ENCODE data around the gene BDH1. TPM values are rescaled to one million over a fixed set of nuclear protein-coding genes. Genes with fewer than 3 reads are reported as not detected.
"Not testable (repeated sequence)": the region's sequence is repeated elsewhere in the genome, so short reads cannot be mapped to it uniquely, and the experiment has no call there.

The BDH1 gene
- total RNA-seq, 2 experiments from 2014 or later: 53.6 to 58.7 TPM

DNA sequence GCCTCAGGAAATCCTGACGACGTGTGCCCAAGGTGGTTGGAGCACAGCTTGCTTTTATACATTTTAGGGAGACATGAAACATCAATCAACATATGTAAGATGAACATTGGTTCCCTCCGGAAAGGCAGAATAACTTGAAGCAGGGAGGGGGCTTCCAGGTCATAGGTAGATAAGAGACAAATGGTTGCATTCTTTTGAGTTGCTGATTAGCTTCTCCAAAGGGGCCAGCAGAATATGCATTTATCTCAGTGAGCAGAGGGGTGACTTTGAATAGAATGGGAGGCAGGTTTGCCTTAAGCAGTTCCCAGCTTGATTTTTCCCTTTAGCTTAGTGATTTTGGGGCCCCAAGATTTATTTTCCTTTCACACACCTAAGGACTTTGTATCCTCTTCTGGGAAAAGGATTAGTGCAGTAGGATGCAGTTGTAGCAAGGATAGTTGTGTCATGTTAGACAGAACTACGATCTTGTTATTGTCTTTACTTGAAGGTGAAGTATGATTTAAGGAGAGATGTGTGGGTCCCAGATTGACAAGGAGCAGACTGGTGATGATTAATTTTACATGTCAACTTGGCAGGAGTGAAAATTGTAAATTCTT, 18.7 kb upstream of the BDH1 start:
- H3K9me3 Mint-ChIP-seq: peaks cover 11% of the 10 kb centered on the region
- peaks cover 14% of the 10 kb centered on the region for H3K27me3 Mint-ChIP-seq
- CTCF ChIA-PET: interaction anchor here (0.7 to 0.8 kb wide), 2 partner anchors 12 to 262 kb away, joined by 3 read pairs; no protein-coding TSS in a partner anchor
- H3K4me1 Mint-ChIP-seq; DNase-seq; H3K4me3 Mint-ChIP-seq; H3K36me3 Mint-ChIP-seq (ENCODE audit: low read depth); H3K27ac Mint-ChIP-seq: not testable (repeated sequence)
- POLR2A ChIA-PET: interaction anchor here (0.6 kb wide), 1 partner anchor 17 kb away, joined by 3 read pairs; no protein-coding TSS in a partner anchor

DNA sequence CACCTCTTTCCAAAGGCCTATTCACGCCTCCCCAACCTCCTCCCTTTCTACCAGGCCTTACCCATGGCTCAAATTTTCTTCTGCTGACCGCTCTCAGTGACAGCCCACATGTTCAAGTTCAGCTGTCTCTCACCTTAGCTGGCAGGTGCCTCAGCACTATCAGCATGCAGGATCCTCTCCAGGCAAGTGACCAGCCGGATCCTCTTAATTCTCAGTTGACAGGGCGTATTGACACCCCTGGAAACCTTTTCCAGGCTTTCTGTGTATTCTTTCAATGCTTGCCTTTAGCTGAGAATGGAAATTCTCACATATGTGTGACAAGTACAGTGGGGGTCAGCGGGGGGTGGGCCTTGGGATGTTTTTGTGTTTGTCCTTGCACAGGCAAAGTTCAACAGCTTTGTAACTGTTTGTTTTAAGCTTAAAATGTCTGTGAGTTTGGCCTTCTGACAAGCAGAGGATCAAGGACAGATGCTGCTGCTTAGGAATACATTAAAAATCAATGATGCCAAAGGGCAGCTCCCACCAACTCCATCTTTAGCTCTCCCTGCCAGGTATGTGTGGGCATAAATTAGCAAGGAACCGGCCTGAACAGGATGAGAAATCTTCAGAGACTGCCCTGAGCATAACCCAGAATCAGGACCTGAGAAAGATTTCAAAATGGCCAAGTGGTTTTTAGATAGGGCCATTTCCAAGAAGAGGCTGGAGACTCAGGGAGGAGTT, 17.4 kb upstream of the BDH1 start:
- ChIA-PET CTCF (interaction anchor here (0.6 to 1.6 kb wide), 2 partner anchors 15 to 18 kb away, joined by 3 to 5 read pairs; no protein-coding TSS in a partner anchor), POLR2A (no interaction called here)
- Mint-ChIP-seq H3K4me3 (no peak overlapping the region), H3K36me3 (ENCODE audit: low read depth) (no peaks in the 10 kb centered on the region), H3K4me1 (peaks cover 4% of the 10 kb centered on the region), H3K27ac (no peak overlapping the region), H3K27me3 (peaks cover 24% of the 10 kb centered on the region), H3K9me3 (peaks cover 12% of the 10 kb centered on the region)
- no peak for DNase-seq

DNA sequence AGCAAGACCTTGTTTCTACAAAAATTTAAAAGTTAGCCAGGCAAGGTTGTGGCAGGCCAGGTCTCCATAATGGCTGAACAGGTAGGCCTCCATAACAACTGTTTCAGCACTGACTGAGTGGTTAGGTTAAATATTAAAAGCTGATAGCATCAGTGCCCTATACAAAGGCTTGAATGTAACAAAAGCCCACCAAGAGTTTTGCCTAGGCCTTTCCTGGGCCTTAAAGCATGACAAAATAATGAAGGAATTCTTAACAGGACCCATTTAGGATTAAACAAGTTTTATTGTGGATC, 16.1 kb upstream of the BDH1 start:
- POLR2A ChIA-PET; H3K27ac Mint-ChIP-seq; H3K4me1 Mint-ChIP-seq; H3K4me3 Mint-ChIP-seq; DNase-seq; H3K36me3 Mint-ChIP-seq (ENCODE audit: low read depth): not testable (repeated sequence)
- peaks cover 27% of the 10 kb centered on the region for H3K27me3 Mint-ChIP-seq
- CTCF ChIA-PET: interaction anchor here (1.6 kb wide), 1 partner anchor 17 kb away, joined by 5 read pairs; no protein-coding TSS in a partner anchor
- peaks cover 15% of the 10 kb centered on the region for H3K9me3 Mint-ChIP-seq

DNA sequence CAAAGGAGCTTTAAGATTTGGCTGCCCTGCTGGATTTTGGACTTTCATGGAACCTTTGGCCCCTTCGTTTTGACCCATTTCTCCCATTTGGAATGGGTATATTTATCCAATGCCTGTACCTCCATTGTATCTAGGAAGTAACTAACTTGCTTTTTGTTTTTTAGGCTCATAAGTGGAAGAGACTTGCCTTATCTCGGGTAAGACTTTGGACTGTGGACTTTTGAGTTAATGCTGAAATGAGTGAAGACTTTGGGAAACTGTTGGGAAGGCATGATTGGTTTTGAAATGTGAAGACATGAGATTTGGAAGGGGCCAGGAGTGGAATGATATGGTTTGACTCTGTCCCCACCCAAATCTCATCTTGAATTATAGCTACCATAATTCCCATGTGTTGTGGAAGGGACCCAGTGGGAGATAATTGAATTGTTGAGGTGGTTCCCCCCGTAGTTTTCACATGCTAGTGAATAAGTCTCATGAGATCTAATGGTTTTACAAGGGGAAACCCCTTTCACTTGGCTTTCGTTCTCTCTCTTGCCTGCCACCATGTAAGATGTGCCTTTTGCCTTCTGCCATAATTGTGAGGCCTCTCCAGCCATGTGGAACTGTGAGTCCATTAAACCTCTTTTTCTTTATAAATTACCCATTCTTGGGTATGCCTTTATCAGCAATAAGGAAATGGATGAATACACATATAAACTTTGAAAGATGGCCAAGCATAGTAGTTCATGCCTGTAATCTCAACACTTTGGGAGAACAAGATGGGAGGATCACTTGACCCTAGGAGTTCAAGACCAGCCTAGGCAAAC, 15.5 kb upstream of the BDH1 start:
- H3K4me1 Mint-ChIP-seq; DNase-seq; H3K4me3 Mint-ChIP-seq; H3K36me3 Mint-ChIP-seq (ENCODE audit: low read depth); H3K27ac Mint-ChIP-seq; POLR2A ChIA-PET: not testable (repeated sequence)
- Mint-ChIP-seq H3K9me3 (peaks cover 15% of the 10 kb centered on the region), H3K27me3 (peaks cover 27% of the 10 kb centered on the region)
- CTCF ChIA-PET: interaction anchor here (1.1 kb wide), 1 partner anchor 11 kb away, joined by 4 read pairs; no protein-coding TSS in a partner anchor

DNA sequence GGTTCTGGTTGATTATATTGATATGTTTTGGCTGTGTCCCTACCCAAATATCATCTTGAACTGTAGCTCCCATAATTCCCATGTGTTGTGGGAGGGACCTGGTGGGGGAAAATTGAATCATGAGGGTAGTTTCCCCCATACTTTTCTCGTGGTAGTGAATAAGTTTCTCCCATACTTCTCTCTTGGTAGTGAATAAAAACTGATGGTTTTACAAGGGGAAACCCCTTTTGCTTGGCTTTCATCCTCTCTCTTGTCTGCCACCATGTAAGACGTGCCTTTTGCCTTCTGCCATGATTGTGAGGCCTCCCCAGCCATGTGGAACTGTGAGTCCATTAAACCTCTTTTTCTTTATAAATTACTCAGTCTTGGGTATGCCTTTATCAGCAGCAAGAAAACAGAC, 13.7 kb upstream of the BDH1 start:
- H3K27ac Mint-ChIP-seq; H3K4me1 Mint-ChIP-seq; H3K4me3 Mint-ChIP-seq; H3K36me3 Mint-ChIP-seq (ENCODE audit: low read depth); CTCF ChIA-PET; POLR2A ChIA-PET; DNase-seq: not testable (repeated sequence)
- peaks cover 16% of the 10 kb centered on the region for H3K9me3 Mint-ChIP-seq
- H3K27me3 Mint-ChIP-seq: peaks cover 22% of the 10 kb centered on the region

GRCh38 chr3:197567904-197568681, 12.3 kb upstream of the BDH1 start:
- Mint-ChIP-seq H3K9me3 (peaks cover 23% of the 10 kb centered on the region), H3K27ac (no peak overlapping the region), H3K4me3 (no peak overlapping the region), H3K27me3 (peaks cover 20% of the 10 kb centered on the region), H3K4me1 (peaks cover 4% of the 10 kb centered on the region), H3K36me3 (ENCODE audit: low read depth) (peaks cover 2% of the 10 kb centered on the region)
- POLR2A ChIA-PET: no interaction called here
- DNase-seq: no peak
- CTCF ChIA-PET: no interaction called here

- CTCF ChIA-PET: interaction anchor here (0.9 to 1.5 kb wide), 2 partner anchors 8 to 23 kb away, joined by 3 to 4 read pairs; no protein-coding TSS in a partner anchor
- H3K4me1 Mint-ChIP-seq: peaks cover 12% of the 10 kb centered on the region
- POLR2A ChIA-PET; H3K36me3 Mint-ChIP-seq (ENCODE audit: low read depth); H3K27ac Mint-ChIP-seq; H3K4me3 Mint-ChIP-seq; DNase-seq: not testable (repeated sequence)
- H3K27me3 Mint-ChIP-seq: peaks cover 20% of the 10 kb centered on the region
- peaks cover 26% of the 10 kb centered on the region for H3K9me3 Mint-ChIP-seq
Observed at GRCh38 chr3:197566155-197566554, 10.4 kb upstream of the BDH1 start.

- CTCF ChIA-PET: interaction anchor here (0.9 kb wide), 1 partner anchor 561 kb away, joined by 3 read pairs; no protein-coding TSS in a partner anchor
- POLR2A ChIA-PET: no interaction called here
- H3K9me3 Mint-ChIP-seq: peaks cover 20% of the 10 kb centered on the region
- no peak overlapping the region for H3K27ac Mint-ChIP-seq
- peaks cover 27% of the 10 kb centered on the region for H3K27me3 Mint-ChIP-seq
- peaks cover 4% of the 10 kb centered on the region for H3K36me3 Mint-ChIP-seq (ENCODE audit: low read depth)
- H3K4me1 Mint-ChIP-seq: peaks cover 12% of the 10 kb centered on the region
- DNase-seq: no peak
- H3K4me3 Mint-ChIP-seq: no peak overlapping the region
Observed at GRCh38 chr3:197564097-197564843, 8.5 kb upstream of the BDH1 start.

GRCh38 chr3:197562398-197563251, 6.9 kb upstream of the BDH1 start:
- peaks cover 18% of the 10 kb centered on the region for H3K9me3 Mint-ChIP-seq

GRCh38 chr3:197561926-197562325, 6.2 kb upstream of the BDH1 start:
- CTCF ChIA-PET: interaction anchor here (0.5 kb wide), 1 partner anchor 124 kb away, joined by 3 read pairs; no protein-coding TSS in a partner anchor
- Mint-ChIP-seq H3K27me3 (peaks cover 27% of the 10 kb centered on the region), H3K27ac (no peak overlapping the region), H3K4me1 (peaks cover 11% of the 10 kb centered on the region), H3K4me3 (no peak overlapping the region), H3K9me3 (peaks cover 18% of the 10 kb centered on the region), H3K36me3 (ENCODE audit: low read depth) (peaks cover 4% of the 10 kb centered on the region)
- DNase-seq: no peak
- POLR2A ChIA-PET: no interaction called here

More at GRCh38 chr3:197562398-197563251, 6.9 kb upstream of the BDH1 start:
- no peak overlapping the region for H3K27ac Mint-ChIP-seq
- peaks cover 25% of the 10 kb centered on the region for H3K27me3 Mint-ChIP-seq
- peaks cover 4% of the 10 kb centered on the region for H3K36me3 Mint-ChIP-seq (ENCODE audit: low read depth)
- DNase-seq: no peak
- ChIA-PET POLR2A (no interaction called here), CTCF (no interaction called here)
- no peak overlapping the region for H3K4me3 Mint-ChIP-seq
- H3K4me1 Mint-ChIP-seq: peaks cover 8% of the 10 kb centered on the region

GRCh38 chr3:197559651-197560050, 3.9 kb upstream of the BDH1 start:
- peaks cover 27% of the 10 kb centered on the region for H3K27me3 Mint-ChIP-seq
- H3K36me3 Mint-ChIP-seq (ENCODE audit: low read depth): peaks cover 4% of the 10 kb centered on the region
- ChIA-PET POLR2A (no interaction called here), CTCF (no interaction called here)
- no peak for DNase-seq
- H3K9me3 Mint-ChIP-seq: peaks cover 18% of the 10 kb centered on the region
- no peak overlapping the region for H3K4me3 Mint-ChIP-seq
- H3K4me1 Mint-ChIP-seq: peaks cover 15% of the 10 kb centered on the region
- no peak overlapping the region for H3K27ac Mint-ChIP-seq

Measured in activated CD4-positive, alpha-beta T cell treated with anti-CD3 and anti-CD28 coated beads, Interleukin-2, amount 10 ng/mL, durations not matched to agents 7 days and 5 days (primary cell).